Measurements from ENCODE around the gene TTC33. TPM values are rescaled to one million over a fixed set of nuclear protein-coding genes. Genes with fewer than 3 reads are reported as not detected.

Gene TTC33
- total and polyA plus RNA-seq, 2 of the 13 experiments (the other 11 are each of a cell fraction or from before 2014, with no cell fraction given), result 4.5 to 20.0 TPM

DNA sequence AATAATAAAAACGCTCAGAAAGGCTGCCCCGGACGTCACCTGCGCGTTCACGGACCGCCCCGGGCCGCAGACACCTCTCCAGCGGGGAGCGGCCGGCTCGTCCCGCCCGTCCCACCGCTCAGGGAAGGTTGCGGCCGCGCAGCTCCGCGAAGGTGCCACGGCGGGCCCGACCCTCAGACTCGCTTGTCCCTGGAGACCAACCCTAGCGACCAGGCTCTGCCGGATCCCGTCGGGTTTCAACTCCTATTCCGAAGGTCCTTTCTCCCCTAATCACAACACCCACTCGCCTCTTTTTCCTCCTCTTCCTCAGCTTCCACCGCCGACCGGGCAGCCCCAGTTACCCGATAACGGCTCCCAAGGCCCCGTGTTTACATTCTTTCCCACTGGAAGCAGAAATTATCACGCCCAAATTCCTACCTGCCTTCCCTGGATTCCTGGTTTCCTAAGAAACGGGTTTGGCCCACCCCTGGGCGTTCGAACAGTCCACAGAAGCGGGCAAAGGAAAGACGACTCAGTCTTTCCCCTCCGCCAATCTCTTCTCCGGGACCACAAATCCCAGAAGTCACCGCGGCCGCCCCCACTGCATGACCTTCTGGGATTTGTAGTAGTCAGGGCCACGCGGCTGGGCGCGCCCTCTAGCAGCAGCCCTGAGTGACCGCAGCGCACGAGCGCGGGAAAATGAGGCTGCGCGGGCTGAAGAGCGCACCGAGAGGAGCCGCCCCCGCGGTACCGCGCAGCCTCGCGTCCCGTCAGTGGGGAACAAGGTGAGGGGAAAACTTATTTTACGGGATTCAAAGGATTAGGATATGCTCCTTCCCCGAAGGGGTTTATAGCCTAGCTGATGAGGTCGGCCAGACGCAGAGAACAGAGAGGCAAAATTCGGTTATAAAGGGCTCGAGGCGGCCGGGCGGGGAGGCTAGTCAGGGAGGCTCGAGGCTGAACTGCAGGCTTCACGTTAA, at the start of gene TTC33 (continued):
- TF ChIP-seq, protein P1, sequence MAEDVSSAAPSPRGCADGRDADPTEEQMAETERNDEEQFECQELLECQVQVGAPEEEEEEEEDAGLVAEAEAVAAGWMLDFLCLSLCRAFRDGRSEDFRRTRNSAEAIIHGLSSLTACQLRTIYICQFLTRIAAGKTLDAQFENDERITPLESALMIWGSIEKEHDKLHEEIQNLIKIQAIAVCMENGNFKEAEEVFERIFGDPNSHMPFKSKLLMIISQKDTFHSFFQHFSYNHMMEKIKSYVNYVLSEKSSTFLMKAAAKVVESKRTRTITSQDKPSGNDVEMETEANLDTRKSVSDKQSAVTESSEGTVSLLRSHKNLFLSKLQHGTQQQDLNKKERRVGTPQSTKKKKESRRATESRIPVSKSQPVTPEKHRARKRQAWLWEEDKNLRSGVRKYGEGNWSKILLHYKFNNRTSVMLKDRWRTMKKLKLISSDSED (CRISPR knock-in tag; IDR thresholded peaks at IDR 0.05), result no peak
- TF ChIP-seq FOXK1 (CRISPR knock-in tag; IDR thresholded peaks at IDR 0.05; ENCODE audit: borderline replicate concordance, low read depth), result peak; percentile 69; the same call in 1 of the 2 replicates
- TF ChIP-seq RFX3 (CRISPR knock-in tag; IDR thresholded peaks at IDR 0.05), result no peak
- TF ChIP-seq, protein P2, sequence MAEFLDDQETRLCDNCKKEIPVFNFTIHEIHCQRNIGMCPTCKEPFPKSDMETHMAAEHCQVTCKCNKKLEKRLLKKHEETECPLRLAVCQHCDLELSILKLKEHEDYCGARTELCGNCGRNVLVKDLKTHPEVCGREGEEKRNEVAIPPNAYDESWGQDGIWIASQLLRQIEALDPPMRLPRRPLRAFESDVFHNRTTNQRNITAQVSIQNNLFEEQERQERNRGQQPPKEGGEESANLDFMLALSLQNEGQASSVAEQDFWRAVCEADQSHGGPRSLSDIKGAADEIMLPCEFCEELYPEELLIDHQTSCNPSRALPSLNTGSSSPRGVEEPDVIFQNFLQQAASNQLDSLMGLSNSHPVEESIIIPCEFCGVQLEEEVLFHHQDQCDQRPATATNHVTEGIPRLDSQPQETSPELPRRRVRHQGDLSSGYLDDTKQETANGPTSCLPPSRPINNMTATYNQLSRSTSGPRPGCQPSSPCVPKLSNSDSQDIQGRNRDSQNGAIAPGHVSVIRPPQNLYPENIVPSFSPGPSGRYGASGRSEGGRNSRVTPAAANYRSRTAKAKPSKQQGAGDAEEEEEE (CRISPR knock-in tag; IDR thresholded peaks at IDR 0.05; ENCODE audit: borderline replicate concordance), result no peak
- TF ChIP-seq, protein P3, sequence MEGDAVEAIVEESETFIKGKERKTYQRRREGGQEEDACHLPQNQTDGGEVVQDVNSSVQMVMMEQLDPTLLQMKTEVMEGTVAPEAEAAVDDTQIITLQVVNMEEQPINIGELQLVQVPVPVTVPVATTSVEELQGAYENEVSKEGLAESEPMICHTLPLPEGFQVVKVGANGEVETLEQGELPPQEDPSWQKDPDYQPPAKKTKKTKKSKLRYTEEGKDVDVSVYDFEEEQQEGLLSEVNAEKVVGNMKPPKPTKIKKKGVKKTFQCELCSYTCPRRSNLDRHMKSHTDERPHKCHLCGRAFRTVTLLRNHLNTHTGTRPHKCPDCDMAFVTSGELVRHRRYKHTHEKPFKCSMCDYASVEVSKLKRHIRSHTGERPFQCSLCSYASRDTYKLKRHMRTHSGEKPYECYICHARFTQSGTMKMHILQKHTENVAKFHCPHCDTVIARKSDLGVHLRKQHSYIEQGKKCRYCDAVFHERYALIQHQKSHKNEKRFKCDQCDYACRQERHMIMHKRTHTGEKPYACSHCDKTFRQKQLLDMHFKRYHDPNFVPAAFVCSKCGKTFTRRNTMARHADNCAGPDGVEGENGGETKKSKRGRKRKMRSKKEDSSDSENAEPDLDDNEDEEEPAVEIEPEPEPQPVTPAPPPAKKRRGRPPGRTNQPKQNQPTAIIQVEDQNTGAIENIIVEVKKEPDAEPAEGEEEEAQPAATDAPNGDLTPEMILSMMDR (CRISPR knock-in tag; IDR thresholded peaks at IDR 0.05), result peak; percentile 96
- TF ChIP-seq, protein P4, sequence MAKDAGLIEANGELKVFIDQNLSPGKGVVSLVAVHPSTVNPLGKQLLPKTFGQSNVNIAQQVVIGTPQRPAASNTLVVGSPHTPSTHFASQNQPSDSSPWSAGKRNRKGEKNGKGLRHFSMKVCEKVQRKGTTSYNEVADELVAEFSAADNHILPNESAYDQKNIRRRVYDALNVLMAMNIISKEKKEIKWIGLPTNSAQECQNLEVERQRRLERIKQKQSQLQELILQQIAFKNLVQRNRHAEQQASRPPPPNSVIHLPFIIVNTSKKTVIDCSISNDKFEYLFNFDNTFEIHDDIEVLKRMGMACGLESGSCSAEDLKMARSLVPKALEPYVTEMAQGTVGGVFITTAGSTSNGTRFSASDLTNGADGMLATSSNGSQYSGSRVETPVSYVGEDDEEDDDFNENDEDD (CRISPR knock-in tag; IDR thresholded peaks at IDR 0.05; ENCODE audit: borderline replicate concordance), result peak; percentile 99
- 0 out of 2 replicates have a peak, but pooled peaks have one; percentile 18 for TF ChIP-seq ZNF557 (CRISPR knock-in tag; IDR thresholded peaks at IDR 0.05)
- peak; percentile 80; the same call in 1 of the 2 replicates for TF ChIP-seq SPEN (CRISPR knock-in tag; IDR thresholded peaks at IDR 0.05; ENCODE audit: low read depth)
- TF ChIP-seq, protein P5, sequence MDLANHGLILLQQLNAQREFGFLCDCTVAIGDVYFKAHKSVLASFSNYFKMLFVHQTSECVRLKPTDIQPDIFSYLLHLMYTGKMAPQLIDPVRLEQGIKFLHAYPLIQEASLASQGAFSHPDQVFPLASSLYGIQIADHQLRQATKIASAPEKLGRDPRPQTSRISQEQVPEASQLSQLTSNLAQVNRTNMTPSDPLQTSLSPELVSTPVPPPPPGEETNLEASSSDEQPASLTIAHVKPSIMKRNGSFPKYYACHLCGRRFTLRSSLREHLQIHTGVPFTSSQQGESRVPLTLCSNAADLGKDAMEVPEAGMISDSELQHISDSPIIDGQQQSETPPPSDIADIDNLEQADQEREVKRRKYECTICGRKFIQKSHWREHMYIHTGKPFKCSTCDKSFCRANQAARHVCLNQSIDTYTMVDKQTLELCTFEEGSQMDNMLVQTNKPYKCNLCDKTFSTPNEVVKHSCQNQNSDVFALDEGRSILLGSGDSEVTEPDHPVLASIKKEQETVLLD (CRISPR knock-in tag; IDR thresholded peaks at IDR 0.05; ENCODE audit: low read depth), result 0 out of 2 replicates have a peak, but pooled peaks have one; percentile 51
- peak; percentile 79; the same call in 1 of the 2 replicates for TF ChIP-seq TP53 (CRISPR knock-in tag; conservative IDR thresholded peaks at IDR 0.05)
- no peak for TF ChIP-seq ZNF572 (CRISPR knock-in tag; IDR thresholded peaks at IDR 0.05)
- no peak for TF ChIP-seq ZBTB20 (CRISPR knock-in tag; IDR thresholded peaks at IDR 0.05; ENCODE audit: borderline replicate concordance, low read depth)
- TF ChIP-seq, protein P6, sequence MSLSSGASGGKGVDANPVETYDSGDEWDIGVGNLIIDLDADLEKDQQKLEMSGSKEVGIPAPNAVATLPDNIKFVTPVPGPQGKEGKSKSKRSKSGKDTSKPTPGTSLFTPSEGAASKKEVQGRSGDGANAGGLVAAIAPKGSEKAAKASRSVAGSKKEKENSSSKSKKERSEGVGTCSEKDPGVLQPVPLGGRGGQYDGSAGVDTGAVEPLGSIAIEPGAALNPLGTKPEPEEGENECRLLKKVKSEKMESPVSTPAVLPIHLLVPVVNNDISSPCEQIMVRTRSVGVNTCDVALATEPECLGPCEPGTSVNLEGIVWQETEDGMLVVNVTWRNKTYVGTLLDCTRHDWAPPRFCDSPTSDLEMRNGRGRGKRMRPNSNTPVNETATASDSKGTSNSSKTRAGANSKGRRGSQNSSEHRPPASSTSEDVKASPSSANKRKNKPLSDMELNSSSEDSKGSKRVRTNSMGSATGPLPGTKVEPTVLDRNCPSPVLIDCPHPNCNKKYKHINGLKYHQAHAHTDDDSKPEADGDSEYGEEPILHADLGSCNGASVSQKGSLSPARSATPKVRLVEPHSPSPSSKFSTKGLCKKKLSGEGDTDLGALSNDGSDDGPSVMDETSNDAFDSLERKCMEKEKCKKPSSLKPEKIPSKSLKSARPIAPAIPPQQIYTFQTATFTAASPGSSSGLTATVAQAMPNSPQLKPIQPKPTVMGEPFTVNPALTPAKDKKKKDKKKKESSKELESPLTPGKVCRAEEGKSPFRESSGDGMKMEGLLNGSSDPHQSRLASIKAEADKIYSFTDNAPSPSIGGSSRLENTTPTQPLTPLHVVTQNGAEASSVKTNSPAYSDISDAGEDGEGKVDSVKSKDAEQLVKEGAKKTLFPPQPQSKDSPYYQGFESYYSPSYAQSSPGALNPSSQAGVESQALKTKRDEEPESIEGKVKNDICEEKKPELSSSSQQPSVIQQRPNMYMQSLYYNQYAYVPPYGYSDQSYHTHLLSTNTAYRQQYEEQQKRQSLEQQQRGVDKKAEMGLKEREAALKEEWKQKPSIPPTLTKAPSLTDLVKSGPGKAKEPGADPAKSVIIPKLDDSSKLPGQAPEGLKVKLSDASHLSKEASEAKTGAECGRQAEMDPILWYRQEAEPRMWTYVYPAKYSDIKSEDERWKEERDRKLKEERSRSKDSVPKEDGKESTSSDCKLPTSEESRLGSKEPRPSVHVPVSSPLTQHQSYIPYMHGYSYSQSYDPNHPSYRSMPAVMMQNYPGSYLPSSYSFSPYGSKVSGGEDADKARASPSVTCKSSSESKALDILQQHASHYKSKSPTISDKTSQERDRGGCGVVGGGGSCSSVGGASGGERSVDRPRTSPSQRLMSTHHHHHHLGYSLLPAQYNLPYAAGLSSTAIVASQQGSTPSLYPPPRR (CRISPR knock-in tag; IDR thresholded peaks at IDR 0.05; ENCODE audit: borderline replicate concordance), result no peak
- peak; percentile 62; the same call in 1 of the 2 replicates for TF ChIP-seq FOXC1 (CRISPR knock-in tag; IDR thresholded peaks at IDR 0.05; ENCODE audit: borderline replicate concordance)
